ENCODE data around the gene BCL3. TPM values are rescaled to one million over a fixed set of nuclear protein-coding genes. Genes with fewer than 3 reads are reported as not detected.

BCL3 gene
- total RNA-seq, 1 donor from 2014 or later = not detected

DNA sequence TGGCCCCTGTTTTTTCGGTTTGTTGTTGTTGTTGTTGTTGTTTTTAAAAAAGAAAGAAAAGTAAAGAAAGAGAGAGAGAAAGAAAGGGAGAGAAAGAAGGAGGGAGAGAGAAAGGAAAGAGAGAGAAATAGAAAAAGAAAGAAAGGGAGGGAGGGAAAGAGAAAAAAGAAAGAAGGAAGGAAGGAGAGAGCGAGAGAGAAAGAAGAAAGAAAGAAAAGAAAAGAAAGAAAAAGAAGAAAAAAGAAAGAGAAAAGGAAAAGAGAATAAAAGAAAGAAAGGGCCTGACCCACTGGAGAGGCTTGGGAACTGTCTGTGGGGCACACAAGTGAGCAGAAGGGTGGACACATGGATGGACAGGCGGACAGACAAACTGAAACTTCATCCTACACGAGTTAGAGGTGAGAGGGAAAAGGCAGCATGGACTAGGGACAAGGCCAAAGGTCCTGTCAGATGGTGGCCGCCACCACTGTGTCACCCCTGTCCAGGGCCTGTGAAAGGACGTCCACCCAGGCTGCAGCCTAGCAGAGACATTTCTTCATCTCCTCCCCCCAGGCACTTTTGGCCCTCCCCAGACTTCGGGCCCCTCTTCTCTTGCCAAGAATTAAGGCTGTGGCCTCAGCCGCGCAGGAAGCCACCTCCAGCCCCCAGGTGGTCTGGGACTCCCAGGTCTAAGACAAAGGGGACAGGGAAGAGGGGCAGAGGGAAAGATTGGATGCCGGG, 51.3 kb downstream of the BCL3 start:
- Mint-ChIP-seq H3K27me3 (ENCODE audit: insufficient read depth, low read depth) (peaks cover 2% of the 10 kb centered on the region), H3K27ac (no peak overlapping the region), H3K4me1 (peaks cover 14% of the 10 kb centered on the region), H3K36me3 (no peaks in the 10 kb centered on the region), H3K9me3 (no peaks in the 10 kb centered on the region), H3K4me3 (no peak overlapping the region)
- H3K27ac ChIP-seq = no peak overlapping the region
- no peaks in the 10 kb centered on the region for H3K36me3 ChIP-seq
- TF ChIP-seq CTCF (IDR thresholded peaks at IDR 0.05) (no peak), EZH2 (IDR thresholded peaks at IDR 0.05) (no peak), EZH2phosphoT487 (IDR thresholded peaks at IDR 0.05) (no peak)
- no peak overlapping the region for H3K4me3 ChIP-seq
- H3K27me3 ChIP-seq = no peaks in the 10 kb centered on the region
- no peaks in the 10 kb centered on the region for H3K9me3 ChIP-seq (ENCODE audit: low read depth)
- H3K9ac ChIP-seq = no peak overlapping the region
- no peaks in the 10 kb centered on the region for H3K79me2 ChIP-seq (ENCODE audit: low read depth)
- peaks cover 7% of the 10 kb centered on the region for H3K4me1 ChIP-seq
- no peaks in the 10 kb centered on the region for H4K20me1 ChIP-seq (ENCODE audit: low read depth)
- H3K4me2 ChIP-seq = no peak overlapping the region
- no peak overlapping the region for H2AFZ ChIP-seq (replicated peaks)
- DNase-seq (ENCODE audit: low spot score) = no peak
- H3F3A ChIP-seq (ENCODE audit: low read depth) = peaks cover 10% of the 10 kb centered on the region

DNA sequence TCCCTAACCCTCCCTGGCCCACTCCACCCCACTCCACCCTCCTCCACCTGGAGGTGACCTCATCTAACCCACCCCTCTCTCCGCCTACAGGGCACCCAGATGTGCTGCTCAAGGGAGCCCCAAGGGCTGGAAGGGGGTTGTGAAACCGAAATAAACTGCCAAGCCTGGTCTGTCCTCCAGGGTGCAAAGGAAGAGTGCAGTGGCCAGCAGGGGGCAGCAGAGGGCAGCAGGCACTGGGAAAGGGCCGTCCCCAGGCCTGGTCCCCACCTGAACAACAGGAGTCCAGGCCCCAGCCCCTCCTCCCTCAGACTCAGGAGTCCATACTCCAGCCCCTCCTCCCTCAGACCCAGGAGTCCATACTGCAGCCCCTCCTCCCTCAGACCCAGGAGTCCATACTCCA, 52.0 kb downstream of the BCL3 start:
- Histone ChIP-seq H3K4me2 (no peak overlapping the region), H4K20me1 (ENCODE audit: low read depth) (no peaks in the 10 kb centered on the region), H3K27ac (no peak overlapping the region), H3K27me3 (no peaks in the 10 kb centered on the region), H3K79me2 (ENCODE audit: low read depth) (no peaks in the 10 kb centered on the region), H3K4me1 (peaks cover 7% of the 10 kb centered on the region), H3K4me3 (no peak overlapping the region), H3K9ac (no peak overlapping the region), H3K36me3 (no peaks in the 10 kb centered on the region), H3K9me3 (ENCODE audit: low read depth) (no peaks in the 10 kb centered on the region), H3F3A (ENCODE audit: low read depth) (peaks cover 10% of the 10 kb centered on the region), H2AFZ (replicated peaks) (no peak overlapping the region)
- Mint-ChIP-seq H3K4me1 (peaks cover 14% of the 10 kb centered on the region), H3K4me3 (no peak overlapping the region), H3K36me3 (no peaks in the 10 kb centered on the region), H3K27ac (no peak overlapping the region), H3K27me3 (ENCODE audit: insufficient read depth, low read depth) (peaks cover 2% of the 10 kb centered on the region), H3K9me3 (no peaks in the 10 kb centered on the region)
- DNase-seq (ENCODE audit: low spot score) = peak; percentile 92
- no peak for TF ChIP-seq EZH2 (IDR thresholded peaks at IDR 0.05)
- peak; percentile 94 for TF ChIP-seq CTCF (IDR thresholded peaks at IDR 0.05)

DNA sequence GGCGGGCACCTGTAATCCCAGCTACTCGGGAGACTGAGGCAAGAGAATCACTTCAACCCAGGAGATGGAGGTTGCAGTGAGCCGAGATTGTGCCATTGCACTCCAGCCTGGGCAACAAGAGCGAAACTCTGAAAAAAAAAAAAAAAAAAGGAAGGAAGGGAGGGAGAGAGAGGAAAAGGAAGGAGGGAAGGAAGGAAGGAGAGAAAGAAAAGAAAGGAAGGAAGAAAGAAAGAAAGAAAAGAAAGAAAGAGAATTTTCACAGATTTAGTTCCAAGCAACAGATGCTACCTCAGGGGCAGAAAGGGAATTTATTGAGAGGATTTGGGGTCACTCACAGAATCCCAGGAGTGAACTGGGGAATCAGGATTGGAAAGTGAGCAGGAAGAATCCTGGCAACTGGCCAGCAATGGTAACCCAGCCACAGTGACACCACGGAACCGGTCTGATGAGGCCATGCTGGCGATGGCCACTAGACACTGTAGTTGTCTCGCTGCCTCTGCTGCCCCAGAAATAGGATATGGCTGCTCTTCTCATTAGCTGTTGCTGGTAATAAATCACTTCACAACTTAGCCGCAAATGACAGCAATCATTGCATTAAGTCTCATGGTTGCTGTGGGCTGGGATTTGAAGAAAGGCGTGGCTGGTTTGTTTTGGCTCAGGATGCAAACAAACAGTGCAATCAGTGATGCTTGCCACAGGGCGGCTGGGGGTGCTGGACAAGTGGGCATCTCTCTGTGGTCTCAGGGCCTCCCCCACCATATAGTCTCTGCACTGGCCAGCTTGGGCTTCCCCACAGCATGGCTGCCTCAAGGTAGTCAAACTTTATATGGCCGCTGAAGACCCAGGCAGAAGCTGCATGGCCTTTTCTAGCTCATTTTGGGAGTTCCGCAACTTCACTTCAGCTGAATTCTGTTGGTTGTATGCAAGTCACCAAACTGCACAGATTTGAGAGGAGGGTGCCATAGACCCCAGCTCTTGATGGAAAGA, 55.2 kb downstream of the BCL3 start:
- Histone ChIP-seq H3K27ac (no peak overlapping the region), H3K36me3 (no peaks in the 10 kb centered on the region), H3K79me2 (ENCODE audit: low read depth) (no peaks in the 10 kb centered on the region), H3K9ac (no peak overlapping the region), H4K20me1 (ENCODE audit: low read depth) (no peaks in the 10 kb centered on the region), H2AFZ (replicated peaks) (no peak overlapping the region), H3K4me1 (peaks cover 12% of the 10 kb centered on the region), H3K4me3 (no peak overlapping the region), H3K4me2 (no peak overlapping the region), H3K27me3 (no peaks in the 10 kb centered on the region), H3K9me3 (ENCODE audit: low read depth) (no peaks in the 10 kb centered on the region), H3F3A (ENCODE audit: low read depth) (peaks cover 24% of the 10 kb centered on the region)
- Mint-ChIP-seq H3K4me3 (no peak overlapping the region), H3K27me3 (ENCODE audit: insufficient read depth, low read depth) (peaks cover 12% of the 10 kb centered on the region), H3K4me1 (peaks cover 21% of the 10 kb centered on the region), H3K9me3 (no peaks in the 10 kb centered on the region), H3K27ac (no peak overlapping the region), H3K36me3 (no peaks in the 10 kb centered on the region)
- no peak for TF ChIP-seq EZH2phosphoT487 (IDR thresholded peaks at IDR 0.05)
- no peak for TF ChIP-seq CTCF (IDR thresholded peaks at IDR 0.05)
- no peak for TF ChIP-seq EZH2 (IDR thresholded peaks at IDR 0.05)
- DNase-seq (ENCODE audit: low spot score) = no peak
